Transverse colon (tissue), 4 donors: ENCODE results near the gene ZNF524. TPM values are rescaled to one million over a fixed set of nuclear protein-coding genes. Genes with fewer than 3 reads are reported as not detected.
A peak's percentile ranks its signal among the peaks of the same experiment; 100 is the strongest.

ENCODE experiments used
- DNase-seq: peaks from one replicate; pipeline ENCODE4 v3.0.0-alpha.2; 2019
- H3K27ac ChIP-seq, 4 donors: fragments of 200-600 bp; sonication (generic); 2 replicates each; pipeline ENCODE4 v1.5.1; 2016 to 2018; ENCODE audit warnings: inconsistent platforms in 4 of 4
- H3K27me3 ChIP-seq: fragments of 200-600 bp; sonication (generic); 2 replicates; pipeline ENCODE4 v1.5.1; 2017; ENCODE audit warnings: inconsistent platforms
- H3K36me3 ChIP-seq, 4 donors: fragments of 200-600 bp; sonication (generic); 2 replicates each; pipeline ENCODE4 v1.5.1; 2017 to 2019; ENCODE audit warnings: inconsistent platforms in 4 of 4
- H3K4me1 ChIP-seq, 4 donors: fragments of 200-600 bp; sonication (generic); 2 replicates each; pipeline ENCODE4 v1.5.1; 2017 to 2020; ENCODE audit warnings: inconsistent platforms in 4 of 4
- H3K4me3 ChIP-seq, 4 donors: fragments of 200-600 bp; sonication (generic); 1 replicate in 1 of 4; 2 replicates in 3 of 4; pipeline versions ENCODE4 v1.5.1 to v1.6.1; 2017 to 2019; ENCODE audit warnings: inconsistent platforms in 4 of 4
- H3K9me3 ChIP-seq, 2 donors: fragments of 200-600 bp; sonication (generic); 2 replicates each; pipeline ENCODE4 v1.5.1; 2017 to 2019; ENCODE audit warnings: inconsistent platforms in 2 of 2
- EP300 ChIP-seq: sonication (generic); formaldehyde crosslinking; IDR thresholded peaks from one replicate; pipeline ENCODE4 v1.6.1; 2017; ENCODE audit warnings: antibody characterized with exemption, low read depth
- POLR2A ChIP-seq: fragments of 450-650 bp; IDR thresholded peaks from one replicate; pipeline ENCODE4 v1.6.1; 2016; ENCODE audit warnings: antibody characterized with exemption, mild to moderate bottlenecking, moderate library complexity
- POLR2AphosphoS5 ChIP-seq, 3 donors: sonication (generic); formaldehyde crosslinking; IDR thresholded peaks; one replicate each; pipeline ENCODE4 v1.6.1; 2016; ENCODE audit warnings: antibody characterized with exemption in 3 of 3
- WGBS, 2 donors: methylation state at CpG; one replicate each; pipeline ENCODE4 v1.1.5; 2018; ENCODE audit warnings: low coverage in 1 of 2; 5-methylcytosine and 5-hydroxymethylcytosine counted together
- in situ Hi-C, 4 donors: fragments of 200-750 bp; cut with MboI; loops; one replicate each; pipeline versions ENCODE4 v1.15.0 to v1.15.1; 2017; ENCODE audit warnings: low sequenced_read_pairs in 3 of 4, low pct_ligation_motif_present in 1 of 4, low pct_unique_long_range_greater_than_20kb in 1 of 4
- intact Hi-C: fragments of 100-400 bp; cut with DNase I; formaldehyde crosslinking; loops from one replicate; pipeline ENCODE4 v1.15.1; 2023; ENCODE audit warnings: low total_unique reads
- total RNA-seq, 4 donors: library from RNA; depleted of rRNA; stranded (reverse); fragments of >200 nt; gene quantifications; one replicate each; pipeline ENCODE4 v1.1.0, GENCODE V29; 2016
- TF ChIP-seq, protein P1 (sequence below), 5 experiments: fragments of 200-600 bp in 3 of 5; fragments of 450-650 bp in 2 of 5; sonication (generic) in 3 of 5; IDR thresholded peaks; 1 replicate in 2 of 5; 2 replicates in 3 of 5; pipeline ENCODE4 v1.5.1; 2016 to 2017; ENCODE audit warnings: antibody characterized with exemption in 5 of 5, inconsistent platforms in 3 of 5, mild to moderate bottlenecking in 2 of 5, moderate library complexity in 1 of 5

The ZNF524 gene
- total RNA-seq, 4 donors from 2014 or later, result 17.7 to 51.1 (median 37.9) TPM

DNA sequence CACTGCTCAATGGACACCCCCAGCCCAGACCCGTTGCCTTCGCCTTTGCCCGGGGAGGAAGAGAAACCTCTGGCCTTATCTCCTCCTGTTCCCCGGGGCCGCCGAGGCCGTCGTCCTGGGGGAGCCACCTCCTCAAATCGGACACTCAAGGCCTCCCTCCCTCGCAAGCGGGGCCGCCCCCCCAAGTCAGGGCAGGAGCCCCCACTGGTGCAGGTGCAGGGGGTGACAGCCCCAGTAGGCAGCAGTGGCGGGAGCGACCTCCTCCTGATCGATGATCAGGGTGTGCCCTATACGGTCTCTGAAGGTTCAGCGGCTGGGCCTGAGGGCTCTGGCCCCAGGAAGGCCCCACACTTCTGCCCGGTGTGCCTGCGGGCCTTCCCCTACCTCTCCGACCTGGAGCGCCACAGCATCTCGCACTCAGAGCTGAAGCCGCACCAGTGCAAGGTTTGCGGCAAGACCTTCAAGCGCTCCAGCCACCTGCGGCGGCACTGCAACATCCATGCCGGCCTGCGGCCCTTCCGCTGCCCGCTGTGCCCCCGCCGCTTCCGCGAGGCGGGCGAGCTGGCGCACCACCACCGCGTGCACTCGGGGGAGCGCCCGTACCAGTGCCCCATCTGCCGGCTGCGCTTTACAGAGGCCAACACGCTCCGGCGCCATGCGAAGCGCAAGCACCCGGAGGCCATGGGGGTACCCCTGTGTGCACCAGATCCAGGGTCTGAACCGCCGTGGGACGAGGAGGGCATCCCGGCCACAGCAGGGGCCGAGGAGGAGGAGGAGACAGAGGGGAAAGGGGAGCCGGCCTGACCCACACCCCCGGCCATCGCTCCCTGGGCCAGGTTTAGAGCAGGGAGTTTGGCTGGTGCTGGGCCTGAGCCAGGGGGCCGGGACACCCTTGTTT is 2.3 kb downstream of the ZNF524 start:
- H3K4me1 ChIP-seq, result peaks cover 18 to 38% (median 28%) of the 10 kb centered on the region in 4 donors
- no peak for TF ChIP-seq POLR2AphosphoS5 (IDR thresholded peaks at IDR 0.05)
- TF ChIP-seq, protein P1, sequence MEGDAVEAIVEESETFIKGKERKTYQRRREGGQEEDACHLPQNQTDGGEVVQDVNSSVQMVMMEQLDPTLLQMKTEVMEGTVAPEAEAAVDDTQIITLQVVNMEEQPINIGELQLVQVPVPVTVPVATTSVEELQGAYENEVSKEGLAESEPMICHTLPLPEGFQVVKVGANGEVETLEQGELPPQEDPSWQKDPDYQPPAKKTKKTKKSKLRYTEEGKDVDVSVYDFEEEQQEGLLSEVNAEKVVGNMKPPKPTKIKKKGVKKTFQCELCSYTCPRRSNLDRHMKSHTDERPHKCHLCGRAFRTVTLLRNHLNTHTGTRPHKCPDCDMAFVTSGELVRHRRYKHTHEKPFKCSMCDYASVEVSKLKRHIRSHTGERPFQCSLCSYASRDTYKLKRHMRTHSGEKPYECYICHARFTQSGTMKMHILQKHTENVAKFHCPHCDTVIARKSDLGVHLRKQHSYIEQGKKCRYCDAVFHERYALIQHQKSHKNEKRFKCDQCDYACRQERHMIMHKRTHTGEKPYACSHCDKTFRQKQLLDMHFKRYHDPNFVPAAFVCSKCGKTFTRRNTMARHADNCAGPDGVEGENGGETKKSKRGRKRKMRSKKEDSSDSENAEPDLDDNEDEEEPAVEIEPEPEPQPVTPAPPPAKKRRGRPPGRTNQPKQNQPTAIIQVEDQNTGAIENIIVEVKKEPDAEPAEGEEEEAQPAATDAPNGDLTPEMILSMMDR (IDR thresholded peaks at IDR 0.05), result no peak
- intact Hi-C loops, result loop anchor here (10.0 kb wide), 1 partner anchor 488 kb away; the partner anchor contains the start of gene PPP1R12C
- DNase-seq, result no peak
- no peaks in the 10 kb centered on the region for H3K9me3 ChIP-seq
- H3K27ac ChIP-seq, result no peak overlapping the region
- WGBS, 2 donors, result 95% methylated on average over 55 of the region's 60 CpGs; no CpG with 5 or more reads in 1 of the 2 donors
- H3K27me3 ChIP-seq, result no peaks in the 10 kb centered on the region
- no peaks in the 10 kb centered on the region for H3K36me3 ChIP-seq
- no peak overlapping the region for H3K4me3 ChIP-seq
- in situ Hi-C loops, result loop anchor here in 1 of 4 donors (10.0 kb wide), 1 partner anchor 88 kb away; no protein-coding TSS in a partner anchor

DNA sequence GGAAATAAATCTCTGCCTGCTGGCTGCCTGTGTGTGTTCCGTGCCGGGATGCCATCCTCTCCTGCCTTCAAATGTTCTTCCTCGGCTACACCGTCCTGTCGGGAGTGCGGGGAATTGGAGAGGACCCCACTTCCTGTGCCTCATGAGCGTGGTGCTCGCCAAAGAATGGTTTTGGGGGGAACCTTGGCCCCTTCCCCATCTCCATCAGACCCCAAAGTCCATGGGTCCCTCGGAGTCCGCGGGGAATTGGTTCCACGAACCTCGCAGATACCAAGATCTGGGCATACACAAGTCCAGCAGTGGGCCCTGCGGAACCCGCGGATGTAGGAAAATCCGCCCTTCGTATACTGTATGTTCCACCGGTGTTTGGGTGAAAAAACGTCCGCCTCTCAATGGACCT is 3.0 kb downstream of the ZNF524 start:
- intact Hi-C loops, result loop anchor here (10.0 kb wide), 1 partner anchor 488 kb away; the partner anchor contains the start of gene PPP1R12C
- TF ChIP-seq EP300 (no peak), POLR2AphosphoS5 (IDR thresholded peaks at IDR 0.05) (no peak), POLR2A (no peak)
- TF ChIP-seq, protein P1 (IDR thresholded peaks at IDR 0.05), result no peak
- Histone ChIP-seq H3K27me3 (no peaks in the 10 kb centered on the region), H3K9me3 (no peaks in the 10 kb centered on the region), H3K4me1 (peaks cover 18 to 38% (median 28%) of the 10 kb centered on the region in 4 donors), H3K27ac (no peak overlapping the region), H3K36me3 (no peaks in the 10 kb centered on the region), H3K4me3 (no peak overlapping the region)
- in situ Hi-C loops, result loop anchor here in 1 of 4 donors (10.0 kb wide), 1 partner anchor 88 kb away; no protein-coding TSS in a partner anchor
- no peak for DNase-seq
- 93% methylated on average over 21 of the region's 21 CpGs; no CpG with 5 or more reads in 1 of the 2 donors for WGBS, 2 donors

DNA sequence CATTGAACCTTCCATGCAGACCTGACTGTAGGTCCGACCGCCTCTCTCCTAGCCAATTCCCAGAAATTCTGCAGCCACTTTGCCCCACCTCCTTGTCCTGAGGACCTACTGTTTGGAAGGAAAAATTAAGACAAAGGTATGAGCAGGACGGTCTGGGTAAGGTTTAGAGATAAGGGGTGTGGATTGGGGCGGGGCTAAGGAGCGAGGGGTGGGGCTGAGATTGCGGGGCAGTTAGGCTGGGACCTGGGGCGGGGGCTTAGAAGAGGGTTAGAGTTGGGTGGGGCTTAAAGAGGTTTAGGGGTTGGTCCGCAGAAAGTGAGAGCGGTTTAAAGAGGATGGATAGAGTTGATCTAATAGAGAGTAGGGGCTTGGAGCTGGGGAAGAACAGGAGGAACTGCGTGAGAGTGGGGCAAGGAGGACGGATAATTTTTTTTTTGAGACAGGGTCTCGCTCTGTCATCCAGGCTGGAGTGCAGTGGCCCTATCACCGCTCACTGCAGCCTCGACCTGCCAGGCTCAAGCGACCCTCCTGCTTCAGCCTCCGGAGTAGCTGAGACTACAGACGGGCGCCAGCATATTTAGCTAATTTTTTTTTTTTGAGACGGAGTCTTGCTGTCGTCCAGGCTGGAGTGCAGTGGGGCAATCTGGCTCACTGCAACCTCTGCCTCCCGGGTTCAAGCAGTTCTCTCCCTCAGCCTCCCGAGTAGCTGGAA is 3.6 kb downstream of the ZNF524 start:
- TF ChIP-seq, protein P1 (IDR thresholded peaks at IDR 0.05), result no peak
- no peak for TF ChIP-seq EP300
- TF ChIP-seq POLR2A, result no peak
- no peak for TF ChIP-seq POLR2AphosphoS5 (IDR thresholded peaks at IDR 0.05)
- H3K4me1 ChIP-seq, result peaks cover 14 to 38% (median 28%) of the 10 kb centered on the region in 4 donors
- no peaks in the 10 kb centered on the region for H3K27me3 ChIP-seq
- peak overlapping the region; percentile 94 to 99 (median 96) for H3K27ac ChIP-seq
- 66 to 78% methylated on average over 16 to 22 of the region's 22 CpGs for WGBS, 2 donors
- H3K9me3 ChIP-seq, result no peaks in the 10 kb centered on the region
- H3K4me3 ChIP-seq, result no peak overlapping the region
- H3K36me3 ChIP-seq, result no peaks in the 10 kb centered on the region
- in situ Hi-C loops, result loop anchor here in 1 of 4 donors (10.0 kb wide), 1 partner anchor 89 kb away; no protein-coding TSS in a partner anchor
- intact Hi-C loops, result loop anchor here (10.0 kb wide), 1 partner anchor 489 kb away; the partner anchor contains the start of gene PPP1R12C
- DNase-seq, result peak; percentile 32

DNA sequence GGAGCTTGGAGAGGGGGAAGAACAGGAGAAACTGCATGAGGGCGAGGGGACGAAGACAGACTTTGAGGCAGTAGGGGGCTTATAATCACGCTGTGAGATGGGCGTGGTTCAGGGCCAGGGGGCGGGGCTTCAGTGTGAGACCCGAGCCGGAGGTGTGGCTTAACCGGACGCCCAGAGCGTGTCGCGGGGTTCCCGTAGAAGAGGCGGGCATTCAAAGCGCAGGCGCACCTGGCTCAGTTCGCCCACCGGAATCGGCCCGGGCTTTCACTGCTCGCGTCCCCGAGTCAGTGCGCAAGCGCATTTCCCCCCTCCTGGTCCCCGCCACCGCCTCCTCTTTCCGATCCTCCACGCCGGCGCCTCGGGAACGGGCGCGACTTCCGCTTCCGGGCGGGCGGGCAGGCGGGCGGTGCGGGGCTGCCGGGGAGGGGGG is 5.1 kb downstream of the ZNF524 start:
- H3K4me1 ChIP-seq, result peaks cover 12 to 38% (median 28%) of the 10 kb centered on the region in 4 donors
- intact Hi-C loops (loop anchor here (10.0 kb wide), 1 partner anchor 490 kb away; the partner anchor contains the start of gene PPP1R12C), in situ Hi-C loops (loop anchor here in 1 of 4 donors (10.0 kb wide), 1 partner anchor 90 kb away; no protein-coding TSS in a partner anchor)
- no peaks in the 10 kb centered on the region for H3K27me3 ChIP-seq
- peak overlapping the region; percentile 79 to 93 (median 89) for H3K4me3 ChIP-seq
- TF ChIP-seq POLR2AphosphoS5 (IDR thresholded peaks at IDR 0.05) (peak; percentile 48 to 63 (median 59)), EP300 (no peak), POLR2A (peak; percentile 29)
- H3K27ac ChIP-seq, result peak overlapping the region; percentile 94 to 99 (median 96)
- 0% methylated on average over 12 to 25 of the region's 43 CpGs for WGBS, 2 donors
- no peaks in the 10 kb centered on the region for H3K36me3 ChIP-seq
- peak; percentile 98 for DNase-seq
- no peaks in the 10 kb centered on the region for H3K9me3 ChIP-seq
